K562 (cell line): ENCODE results near the gene SLMAP. TPM values are rescaled to one million over a fixed set of nuclear protein-coding genes. Genes with fewer than 3 reads are reported as not detected.

Source experiments
- ATAC-seq: fragments of 200-7000 bp; cut with Tn5 transposase; 3 replicates; pipeline ENCODE4 v1.9.1; 2020; ENCODE audit warnings: moderate library complexity
- BruUV-seq: library from RNA; stranded (reverse); fragments of 400-500 nt; replicated peaks from 2 replicates; lab custom pipeline; 2021; lab: Mats Ljungman, UMichigan
- CTCF ChIA-PET: fragments of 300-600 bp; formaldehyde crosslinking; extraction: SDS; loops from one replicate; lab custom pipeline; 2021; ENCODE audit warnings: low intra/inter-chr PET ratio; lab: Yijun Ruan, JAX
- POLR2A ChIA-PET: fragments of 300-600, 350-650 bp; sonication (Branson Sonifier 250); formaldehyde crosslinking; extraction: SDS; loops from one replicate; lab custom pipeline; 2021; ENCODE audit warnings: antibody characterized with exemption, inconsistent platforms; lab: Yijun Ruan, JAX
- DNase-seq, 4 experiments: peaks; one replicate each; pipeline versions ENCODE4 v3.0.0 to v3.0.0-alpha.2; 2011 to 2018; ENCODE audit warnings: low spot score in 3 of 4, mixed read lengths in 3 of 4; ENCODE audit errors: extremely low read depth in 1 of 4
- FAIRE-seq: peaks from 2 replicates; lab custom pipeline; 2011; peaks lifted over from hg19 to GRCh38; lab: Jason Lieb, UNC
- H2AFZ ChIP-seq: 2 replicates; pipeline ENCODE4 v1.6.0; 2011; ENCODE audit warnings: low read depth, low read length, control low read depth, inconsistent platforms
- H3K27ac ChIP-seq: fragments of 200-600 bp; 3 replicates; pipeline ENCODE4 v1.8.0; 2011; ENCODE audit warnings: low read depth, mild to moderate bottlenecking, control low read depth, inconsistent platforms, low read length, moderate library complexity, mixed read lengths; ENCODE audit errors: extremely low read depth
- H3K27me3 ChIP-seq, 2 experiments: fragments of 300-600 bp in 1 of 2; 2 replicates in 1 of 2; 3 replicates in 1 of 2; pipeline versions ENCODE4 v1.6.0 to v1.8.0; 2011; ENCODE audit warnings: inconsistent platforms in 2 of 2, low read length in 2 of 2, mild to moderate bottlenecking in 1 of 2, mixed read lengths in 1 of 2, moderate library complexity in 1 of 2; ENCODE audit not compliant: control insufficient read depth in 2 of 2, insufficient read depth in 2 of 2
- H3K36me3 ChIP-seq: fragments of 300-600 bp; 3 replicates; pipeline ENCODE4 v1.8.0; 2011; ENCODE audit warnings: mild to moderate bottlenecking, low read length, inconsistent platforms; ENCODE audit not compliant: control insufficient read depth, insufficient read depth
- H3K4me1 ChIP-seq, 2 experiments: fragments of 200-600 bp in 1 of 2; replicated peaks in 1 of 2; 2 replicates in 1 of 2; 3 replicates in 1 of 2; pipeline versions ENCODE4 v1.5.1 to v1.8.0; 2011; ENCODE audit warnings: inconsistent platforms in 2 of 2, low read length in 2 of 2, mild to moderate bottlenecking in 1 of 2, mixed read lengths in 1 of 2, moderate library complexity in 1 of 2; ENCODE audit not compliant: control insufficient read depth in 2 of 2, insufficient read depth in 2 of 2
- H3K4me2 ChIP-seq: 2 replicates; pipeline ENCODE4 v1.6.1; 2011; ENCODE audit warnings: low read length, control low read depth, inconsistent platforms, mixed read lengths; ENCODE audit not compliant: insufficient read depth
- H3K4me3 ChIP-seq: fragments of 200-600 bp; sonication (generic), shearing (Covaris generic); 2 replicates; pipeline ENCODE4 v1.5.1; 2016; ENCODE audit warnings: control low read depth, inconsistent platforms
- H3K79me2 ChIP-seq: fragments of 200-600 bp; 3 replicates; pipeline ENCODE4 v1.8.0; 2011; ENCODE audit warnings: low read length, inconsistent platforms; ENCODE audit not compliant: control insufficient read depth, insufficient read depth
- H3K9ac ChIP-seq, 2 experiments: 2 replicates each; pipeline versions ENCODE4 v1.6.0 to v1.6.1; 2011; ENCODE audit warnings: low read depth in 2 of 2, low read length in 2 of 2, control low read depth in 1 of 2, inconsistent platforms in 1 of 2, mild to moderate bottlenecking in 1 of 2, mixed read lengths in 1 of 2; ENCODE audit not compliant: insufficient read depth in 1 of 2
- H3K9me1 ChIP-seq: one replicate; pipeline ENCODE4 v1.6.0; 2011; ENCODE audit warnings: inconsistent platforms, mild to moderate bottlenecking, low read length, moderate library complexity; ENCODE audit not compliant: control insufficient read depth, insufficient read depth
- H3K9me3 ChIP-seq: replicated peaks from 2 replicates; pipeline ENCODE4 v1.5.1; 2011; ENCODE audit warnings: low read depth, low read length, inconsistent platforms; ENCODE audit not compliant: control insufficient read depth, insufficient read depth
- H4K20me1 ChIP-seq: replicated peaks from 2 replicates; pipeline ENCODE4 v1.6.1; 2011; ENCODE audit warnings: low read length, inconsistent platforms, mixed read lengths; ENCODE audit not compliant: control insufficient read depth, insufficient read depth
- ARID3A ChIP-seq: IDR thresholded peaks from 2 replicates; pipeline ENCODE4 v1.6.1; 2012; ENCODE audit warnings: low read depth, low read length, improper control_type of control experiment, borderline replicate concordance
- KLF6 ChIP-seq: fragments of 250-450 bp; sonication (Bioruptor Pico); IDR thresholded peaks from 2 replicates; pipeline ENCODE4 v1.4.0; 2020; ENCODE audit warnings: mild to moderate bottlenecking, moderate library complexity, borderline replicate concordance
- RAD21 ChIP-seq, 2 experiments: fragments of 250-450 bp in 1 of 2; fragments of 450-650 bp in 1 of 2; sonication (Bioruptor Pico) in 1 of 2; formaldehyde crosslinking in 1 of 2; IDR thresholded peaks in 1 of 2; conservative IDR thresholded peaks in 1 of 2; 2 replicates each; pipeline versions ENCODE4 v1.4.0 to v1.8.0; 2020 to 2022; ENCODE audit warnings: mild to moderate bottlenecking in 2 of 2, moderate library complexity in 1 of 2
- REST ChIP-seq, 2 experiments: fragments of 450-650 bp; formaldehyde crosslinking in 1 of 2; IDR thresholded peaks; 2 replicates each; pipeline versions ENCODE4 v1.4.0 to v1.6.1; 2014 to 2020; ENCODE audit warnings: mild to moderate bottlenecking in 2 of 2, borderline replicate concordance in 1 of 2, low read depth in 1 of 2
- XRCC4 ChIP-seq: IDR thresholded peaks from one replicate; pipeline ENCODE4 v1.6.1; 2011; ENCODE audit not compliant: insufficient read depth, insufficient read length; ENCODE audit errors: extremely low read depth
- WGBS: fragments of 100-300 bp; shearing (Covaris generic); methylation state at CpG from one replicate; pipeline ENCODE4 v1.1.6; 2016; ENCODE audit warnings: low coverage, mixed read lengths; ENCODE audit not compliant: insufficient coverage; ENCODE audit errors: missing lambda C conversion rate; 5-methylcytosine and 5-hydroxymethylcytosine counted together
- in situ Hi-C: fragments of 300-500 bp; cut with MboI; formaldehyde crosslinking; loops from 4 replicates; pipeline ENCODE4 v1.15.0; 2018; ENCODE audit warnings: inconsistent platforms, mixed read lengths
- intact Hi-C: fragments of 100-400 bp; cut with micrococcal nuclease; formaldehyde crosslinking; loops from 2 replicates; pipeline ENCODE4 v1.14.2; 2022
- polyA plus RNA-seq, 8 experiments: library from polyadenylated mRNA; depleted of rRNA in 4 of 8; stranded (reverse) in 5 of 8; unstranded in 3 of 8; fragments of >200 nt; fragmentation: Nextera tagmentation in 2 of 8; fragmentation: Illumina TruSeq in 1 of 8; extraction: Ambion mirVana in 2 of 8; extraction: Trizol in 1 of 8; gene quantifications; 2 replicates each; pipeline versions ENCODE4 v1.2.1 to v1.2.3, GENCODE V29; 2011 to 2014; ENCODE audit warnings: inconsistent platforms in 1 of 8, missing spikeins in 1 of 8
- total RNA-seq, 7 experiments: library from RNA; depleted of rRNA in 6 of 7; stranded (reverse); fragments of >200 nt in 6 of 7; fragmentation: Illumina TruSeq in 2 of 7; extraction: Trizol in 2 of 7; gene quantifications; 2 replicates each; pipeline versions ENCODE4 v1.2.1 to v1.2.3, GENCODE V29; 2011 to 2021; ENCODE audit warnings: low replicate concordance in 1 of 7

SLMAP gene
- total and polyA plus RNA-seq, 9 of the 15 experiments (the other 6 are each of a cell fraction or from before 2014, with no cell fraction given), result 12.1 to 50.7 (median 28.3) TPM

- TF ChIP-seq XRCC4, result no peak
These were observed 95.2 kb downstream of the SLMAP start (continued) for GRCh38 chr3:57851304-57851703.

- H4K20me1 ChIP-seq, result no peaks in the 10 kb centered on the region
- POLR2A ChIA-PET, result interaction anchor here (1.1 kb wide), 1 partner anchor 13 kb away, joined by 3 read pairs; no protein-coding TSS in a partner anchor
- no peaks in the 10 kb centered on the region for H3K4me1 ChIP-seq
- no peaks in the 10 kb centered on the region for H3K9me3 ChIP-seq
- no peak overlapping the region for H3K4me2 ChIP-seq
- H3K27me3 ChIP-seq, result no peaks in the 10 kb centered on the region
- no peak overlapping the region for H3K4me3 ChIP-seq
- 75% methylated on average over 1 of the region's 1 CpG for WGBS
- no peak for ATAC-seq
- in situ Hi-C loops (no loop called here), intact Hi-C loops (no loop called here)
- no peak overlapping the region for H3K9ac ChIP-seq
- peaks cover 25% of the 10 kb centered on the region; the same call in 1 of the 3 replicates for H3K36me3 ChIP-seq
- H3K27ac ChIP-seq, result no peak overlapping the region
- H2AFZ ChIP-seq, result no peak overlapping the region
- H3K9me1 ChIP-seq, result no peaks in the 10 kb centered on the region
- FAIRE-seq, result no peak
- H3K79me2 ChIP-seq, result no peaks in the 10 kb centered on the region
- no TSS peak for BruUV-seq
- TF ChIP-seq KLF6 (CRISPR knock-in tag), result no peak
- peak; percentile 21 to 23; a peak in 3 of 4 replicates for TF ChIP-seq RAD21 (CRISPR knock-in tag; conservative IDR thresholded peaks at IDR 0.05 in 1 of 2, IDR thresholded peaks at IDR 0.05 in 1 of 2)
- TF ChIP-seq REST (IDR thresholded peaks at IDR 0.05; ENCODE audit: borderline replicate concordance), result peak; percentile 10; the same call in 1 of the 2 replicates
- TF ChIP-seq REST (CRISPR knock-in tag; IDR thresholded peaks at IDR 0.05; ENCODE audit: low read depth), result no peak
- no peak for TF ChIP-seq ARID3A
- TF ChIP-seq, all 486 proteins: peak for 2
- no peak for DNase-seq
- CTCF ChIA-PET, result interaction anchor here (1.0 kb wide), 1 partner anchor 455 kb away, joined by 6 read pairs; no protein-coding TSS in a partner anchor
These were observed 96.8 kb downstream of the SLMAP start for GRCh38 chr3:57852896-57853295.
